Adrenal gland (tissue), 5 donors: ENCODE results near the gene HIVEP3.

Experiments
- CTCF ChIP-seq, 6 experiments: fragments of 450-650 bp in 4 of 6; fragments of 200-600 bp in 2 of 6; sonication (generic) in 1 of 6; IDR thresholded peaks; 1 replicate in 5 of 6; 2 replicates in 1 of 6; pipeline versions ENCODE4 v1.5.1 to v1.8.0; 2016 to 2021; ENCODE audit warnings: antibody characterized with exemption in 6 of 6, mild to moderate bottlenecking in 2 of 6, moderate library complexity in 1 of 6
- POLR2A ChIP-seq, 2 donors: fragments of 450-650 bp; IDR thresholded peaks; one replicate each; pipeline ENCODE4 v1.6.1; 2017; ENCODE audit warnings: antibody characterized with exemption in 2 of 2, mild to moderate bottlenecking in 2 of 2, moderate library complexity in 1 of 2
- donor health status: DM: no; HTN: no; CAD: no.

- TF ChIP-seq POLR2A (IDR thresholded peaks at IDR 0.05) (no peak), CTCF (IDR thresholded peaks at IDR 0.05) (no peak)
These were observed 424.1 kb downstream of the HIVEP3 start for GRCh38 chr1:41494351-41495209.
